AG04449 (cell line): ENCODE data around the gene ANXA2.

Source experiments
- CTCF ChIA-PET: fragments of 350-600 bp; formaldehyde crosslinking; extraction: SDS; loops from one replicate; lab custom pipeline; 2021; ENCODE audit warnings: antibody characterized with exemption; lab: Yijun Ruan, JAX
- POLR2A ChIA-PET: fragments of 400-600, 350-600 bp; formaldehyde crosslinking; extraction: SDS; loops from one replicate; lab custom pipeline; 2020; ENCODE audit warnings: antibody characterized with exemption, inconsistent platforms; lab: Yijun Ruan, JAX
- DNase-seq: peaks from one replicate; pipeline ENCODE4 v3.0.0-alpha.2; 2010; ENCODE audit warnings: low read depth, low spot score
- H3K4me3 ChIP-seq: 2 replicates; pipeline ENCODE4 v1.5.1; 2011; ENCODE audit warnings: low read depth, mild to moderate bottlenecking, control low read depth, low read length
- TF ChIP-seq, protein P1 (sequence below): IDR thresholded peaks from one replicate; pipeline ENCODE4 v1.5.1; 2011; ENCODE audit warnings: mild to moderate bottlenecking, moderate library complexity, low read length, control low read depth, inconsistent platforms; ENCODE audit not compliant: insufficient read depth; ENCODE audit errors: missing control alignments

The ANXA2 gene

GRCh38 chr15:60328852-60329443 is 68.8 kb downstream of the ANXA2 start:
- ChIA-PET CTCF (interaction anchor here (0.6 to 11.0 kb wide), 29 partner anchors 8 to 635 kb away, joined by 3 to 329 read pairs (median 4); partner anchors contain the start of gene BNIP2), POLR2A (no interaction called here)
- H3K4me3 ChIP-seq: no peak overlapping the region
- TF ChIP-seq, protein P1, sequence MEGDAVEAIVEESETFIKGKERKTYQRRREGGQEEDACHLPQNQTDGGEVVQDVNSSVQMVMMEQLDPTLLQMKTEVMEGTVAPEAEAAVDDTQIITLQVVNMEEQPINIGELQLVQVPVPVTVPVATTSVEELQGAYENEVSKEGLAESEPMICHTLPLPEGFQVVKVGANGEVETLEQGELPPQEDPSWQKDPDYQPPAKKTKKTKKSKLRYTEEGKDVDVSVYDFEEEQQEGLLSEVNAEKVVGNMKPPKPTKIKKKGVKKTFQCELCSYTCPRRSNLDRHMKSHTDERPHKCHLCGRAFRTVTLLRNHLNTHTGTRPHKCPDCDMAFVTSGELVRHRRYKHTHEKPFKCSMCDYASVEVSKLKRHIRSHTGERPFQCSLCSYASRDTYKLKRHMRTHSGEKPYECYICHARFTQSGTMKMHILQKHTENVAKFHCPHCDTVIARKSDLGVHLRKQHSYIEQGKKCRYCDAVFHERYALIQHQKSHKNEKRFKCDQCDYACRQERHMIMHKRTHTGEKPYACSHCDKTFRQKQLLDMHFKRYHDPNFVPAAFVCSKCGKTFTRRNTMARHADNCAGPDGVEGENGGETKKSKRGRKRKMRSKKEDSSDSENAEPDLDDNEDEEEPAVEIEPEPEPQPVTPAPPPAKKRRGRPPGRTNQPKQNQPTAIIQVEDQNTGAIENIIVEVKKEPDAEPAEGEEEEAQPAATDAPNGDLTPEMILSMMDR: peak; percentile 68
- no peak for DNase-seq

DNA sequence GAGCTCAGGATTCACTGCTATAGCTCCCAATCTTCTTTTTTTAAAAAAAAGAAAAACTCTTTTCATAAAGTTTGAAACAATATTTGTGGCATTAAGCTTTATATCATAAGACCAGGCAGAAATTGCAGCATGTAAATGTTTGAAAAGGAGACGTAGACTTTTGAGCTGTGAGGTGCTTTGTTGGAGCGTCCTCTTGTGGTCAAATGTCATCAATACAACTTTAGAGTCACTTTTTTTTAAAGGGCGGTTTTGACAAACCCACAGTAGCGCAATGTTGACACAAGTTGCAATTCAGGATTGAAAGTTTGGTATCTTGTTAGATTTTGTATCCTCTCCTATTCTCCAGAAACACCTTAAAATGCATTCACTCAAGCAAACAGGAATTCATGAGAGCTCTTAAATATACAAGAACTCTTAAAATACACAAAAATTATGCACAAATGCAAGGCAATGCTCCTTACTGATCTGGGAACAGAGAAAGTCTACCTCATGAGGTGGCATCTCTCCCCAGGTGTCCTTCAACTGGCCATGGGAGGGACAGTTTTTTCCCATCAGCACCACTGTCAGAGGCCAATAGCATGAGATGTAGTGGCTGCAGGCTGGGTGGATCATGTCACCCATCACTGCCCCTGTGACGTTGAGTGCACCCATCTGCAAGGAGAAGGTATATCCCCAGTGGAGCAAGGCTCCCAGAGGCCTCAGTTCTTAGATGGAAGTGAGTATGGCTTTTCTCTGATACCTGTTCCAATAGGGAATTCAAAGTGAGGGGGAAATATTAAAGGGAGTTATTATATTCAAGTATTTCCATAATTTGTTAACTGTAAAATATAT is 70.7 kb downstream of the ANXA2 start:
- DNase-seq: no peak
- ChIA-PET CTCF (interaction anchor here (0.6 to 11.0 kb wide), 60 partner anchors 9 to 798 kb away, joined by 3 to 329 read pairs (median 5); partner anchors contain the start of gene BNIP2), POLR2A (no interaction called here)
- no peak overlapping the region for H3K4me3 ChIP-seq
- TF ChIP-seq, protein P1: peak; percentile 69

DNA sequence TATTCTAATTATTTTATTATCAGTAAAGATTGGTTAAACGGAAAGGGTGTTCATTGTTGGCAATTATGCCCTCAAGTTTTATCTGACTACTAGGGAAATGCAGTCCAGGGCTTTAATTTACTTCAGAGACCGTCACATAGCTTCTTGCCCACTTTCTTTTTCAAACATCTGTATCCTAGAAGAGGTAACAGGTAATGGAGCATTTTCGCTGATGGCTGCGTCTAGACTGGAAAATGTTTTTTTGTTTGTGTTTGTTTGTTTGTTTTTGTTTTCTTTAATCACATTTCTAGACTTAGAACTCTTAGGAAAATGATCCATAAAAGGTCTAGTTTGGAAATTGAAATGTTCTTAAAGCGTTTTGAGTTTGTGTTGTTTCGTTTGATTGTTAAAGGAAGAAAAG is 71.4 kb downstream of the ANXA2 start:
- DNase-seq: no peak
- TF ChIP-seq, protein P1: no peak
- POLR2A ChIA-PET: no interaction called here

DNA sequence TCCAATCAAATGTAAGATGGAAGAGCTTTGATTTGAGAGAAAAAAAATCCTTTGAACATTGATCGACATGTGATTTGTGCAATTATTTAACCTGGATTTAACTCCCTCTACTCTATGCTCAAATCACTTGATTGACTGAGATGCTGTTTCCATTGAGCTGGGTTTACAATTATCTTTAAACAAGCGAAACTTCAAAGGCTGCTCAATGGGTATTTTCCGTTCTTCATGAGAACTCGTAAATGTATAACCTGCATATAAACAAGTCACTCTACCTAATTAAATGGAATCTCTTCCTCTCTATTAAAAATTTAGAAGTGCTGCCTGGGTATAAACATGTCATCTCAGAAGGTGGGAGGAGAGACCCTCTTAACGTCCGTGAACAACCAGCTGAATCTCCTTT is 71.9 kb downstream of the ANXA2 start:
- TF ChIP-seq, protein P1: no peak
- ChIA-PET POLR2A (no interaction called here), CTCF (interaction anchor here (0.8 to 11.0 kb wide), 38 partner anchors 10 to 1508 kb away, joined by 3 to 329 read pairs (median 6); partner anchors contain the start of gene BNIP2)
- no peak overlapping the region for H3K4me3 ChIP-seq
- DNase-seq: no peak

More for the DNA sequence above, 71.4 kb downstream of the ANXA2 start:
- H3K4me3 ChIP-seq: no peak overlapping the region
- CTCF ChIA-PET: interaction anchor here (0.6 to 11.0 kb wide), 56 partner anchors 8 to 797 kb away, joined by 3 to 329 read pairs (median 5); partner anchors contain the start of gene BNIP2

DNA sequence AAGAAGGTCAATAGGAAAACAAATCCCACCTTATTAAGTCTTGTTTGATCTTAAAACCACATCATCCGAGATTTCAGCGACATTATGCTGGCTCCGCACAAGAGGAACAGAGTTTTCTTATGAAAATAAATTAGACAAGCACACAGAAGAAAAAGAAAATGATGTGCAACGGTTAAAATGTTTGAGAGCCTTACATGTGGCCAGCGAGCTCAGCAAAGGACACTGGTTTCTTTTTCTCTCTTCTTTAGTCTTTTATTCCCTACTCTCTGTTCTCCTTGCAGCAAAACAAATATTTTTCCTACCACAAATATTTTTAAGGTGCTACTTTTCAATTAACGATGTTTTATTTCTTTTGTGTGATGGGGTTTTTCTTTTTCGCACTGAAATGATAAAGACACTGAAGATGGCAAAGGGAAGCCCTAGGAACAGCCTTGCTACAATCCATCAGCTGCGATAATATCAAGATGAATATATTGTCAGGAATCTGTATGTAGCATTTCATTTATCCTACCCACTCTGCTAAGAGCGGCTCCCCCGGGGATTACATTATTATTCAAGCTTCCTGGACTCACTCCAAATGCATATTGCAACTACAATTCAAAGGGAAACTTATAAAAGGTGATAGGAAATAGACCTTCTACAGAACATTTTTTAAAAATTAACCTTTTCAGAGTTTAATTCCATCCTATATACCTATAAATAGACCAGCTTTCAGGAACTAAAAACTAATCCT is 72.9 kb downstream of the ANXA2 start:
- CTCF ChIA-PET: interaction anchor here (0.6 to 11.0 kb wide), 23 partner anchors 9 to 1509 kb away, joined by 3 to 329 read pairs (median 9); partner anchors contain the start of gene BNIP2
- DNase-seq: no peak
- TF ChIP-seq, protein P1: no peak
- POLR2A ChIA-PET: no interaction called here
- no peak overlapping the region for H3K4me3 ChIP-seq
